GM12878 (cell line): ENCODE measurements around the gene SLC19A1. TPM values are rescaled to one million over a fixed set of nuclear protein-coding genes. Genes with fewer than 3 reads are reported as not detected.

Experiments
- ATAC-seq: fragments of 200-7000 bp; cut with Tn5 transposase; 3 replicates; pipeline ENCODE4 v1.9.1; 2020; ENCODE audit warnings: mild to moderate bottlenecking, moderate library complexity
- BruUV-seq: library from RNA; stranded (reverse); fragments of 400-500 nt; replicated peaks from 2 replicates; lab custom pipeline; 2021; lab: Mats Ljungman, UMichigan
- CTCF ChIA-PET: fragments of 300-600 bp; sonication (Branson Sonifier 250); formaldehyde crosslinking; extraction: SDS; loops from one replicate; lab custom pipeline; 2021; ENCODE audit warnings: inconsistent platforms; lab: Yijun Ruan, JAX
- POLR2A ChIA-PET: fragments of 350-600 bp; formaldehyde crosslinking; extraction: SDS; loops from one replicate; lab custom pipeline; 2021; ENCODE audit warnings: inconsistent platforms; lab: Charles Lee
- RAD21 ChIA-PET: fragments of 300-600 bp; sonication (Branson Sonifier 250); formaldehyde crosslinking; loops from one replicate; lab custom pipeline; 2023; ENCODE audit warnings: antibody characterized with exemption; ENCODE audit not compliant: unreplicated experiment; lab: Charles Lee
- SMC1A ChIA-PET: fragments of 300-600 bp; sonication (Branson Sonifier 250); formaldehyde crosslinking; loops from one replicate; lab custom pipeline; 2023; ENCODE audit not compliant: unreplicated experiment, uncharacterized antibody; lab: Charles Lee
- DNase-seq: peaks from one replicate; pipeline ENCODE4 v3.0.0-alpha.2; 2011; ENCODE audit warnings: low read depth, low spot score
- FAIRE-seq: peaks from 3 replicates; lab custom pipeline; 2011; peaks lifted over from hg19 to GRCh38; lab: Jason Lieb, UNC
- H2AFZ ChIP-seq: 2 replicates; pipeline ENCODE4 v1.6.0; 2011; ENCODE audit warnings: low read depth, low read length, control low read depth; ENCODE audit not compliant: control insufficient read depth
- H3K27ac ChIP-seq: 2 replicates; pipeline ENCODE4 v1.5.1; 2011; ENCODE audit warnings: control low read depth; ENCODE audit not compliant: control insufficient read depth, insufficient read depth
- H3K27me3 ChIP-seq, 2 experiments: replicated peaks in 1 of 2; 2 replicates each; pipeline versions ENCODE4 v1.6.0 to v1.6.1; 2011; ENCODE audit warnings: low read length in 1 of 2; ENCODE audit not compliant: control insufficient read depth in 2 of 2, insufficient read depth in 2 of 2
- H3K36me3 ChIP-seq, 2 experiments: 2 replicates each; pipeline ENCODE4 v1.5.1; 2011; ENCODE audit warnings: low read length in 1 of 2; ENCODE audit not compliant: control insufficient read depth in 2 of 2, insufficient read depth in 2 of 2
- H3K4me1 ChIP-seq: 2 replicates; pipeline ENCODE4 v1.6.1; 2011; ENCODE audit warnings: mild to moderate bottlenecking, low read length, moderate library complexity, mixed read lengths; ENCODE audit not compliant: control insufficient read depth, insufficient read depth
- H3K4me2 ChIP-seq: 2 replicates; pipeline ENCODE4 v1.6.0; 2011; ENCODE audit warnings: control low read depth; ENCODE audit not compliant: control insufficient read depth, insufficient read depth
- H3K4me3 ChIP-seq: fragments of 200-600 bp; sonication (generic); 2 replicates; pipeline ENCODE4 v1.5.1; 2016
- H3K79me2 ChIP-seq: 2 replicates; pipeline ENCODE4 v1.6.0; 2011; ENCODE audit warnings: low read length; ENCODE audit not compliant: control insufficient read depth, insufficient read depth
- H3K9ac ChIP-seq: 2 replicates; pipeline ENCODE4 v1.8.0; 2011; ENCODE audit warnings: low read length, control low read depth, mixed read lengths; ENCODE audit not compliant: control insufficient read depth, insufficient read depth
- H3K9me3 ChIP-seq: replicated peaks from 3 replicates; pipeline ENCODE4 v1.5.1; 2011; ENCODE audit warnings: mild to moderate bottlenecking, low read length; ENCODE audit not compliant: control insufficient read depth, insufficient read depth
- H4K20me1 ChIP-seq: 2 replicates; pipeline ENCODE4 v1.6.0; 2011; ENCODE audit not compliant: control insufficient read depth, insufficient read depth
- CHD2 ChIP-seq: IDR thresholded peaks from 2 replicates; pipeline ENCODE4 v1.6.1; 2011; ENCODE audit warnings: low read depth, low read length, improper control_type of control experiment, borderline replicate concordance
- E2F8 ChIP-seq: fragments of 450-650 bp; IDR thresholded peaks from 2 replicates; pipeline ENCODE4 v1.6.1; 2018; ENCODE audit warnings: mild to moderate bottlenecking, low read depth, moderate library complexity; ENCODE audit not compliant: partially characterized antibody
- EED ChIP-seq: sonication (generic); IDR thresholded peaks from 2 replicates; pipeline ENCODE4 v1.6.1; 2016; ENCODE audit warnings: antibody characterized with exemption, low read depth
- ESRRA ChIP-seq: IDR thresholded peaks from 2 replicates; pipeline ENCODE4 v1.6.1; 2012; ENCODE audit warnings: mild to moderate bottlenecking, low read length, improper control_type of control experiment
- HDGF ChIP-seq: fragments of 450-650 bp; IDR thresholded peaks from 2 replicates; pipeline ENCODE4 v1.6.1; 2016; ENCODE audit warnings: antibody characterized with exemption
- PML ChIP-seq: IDR thresholded peaks from 2 replicates; pipeline ENCODE4 v1.6.1; 2012; ENCODE audit warnings: low read length, inconsistent platforms
- POLR2A ChIP-seq: IDR thresholded peaks from 2 replicates; pipeline ENCODE4 v1.6.1; 2011; ENCODE audit warnings: low read depth, mild to moderate bottlenecking, low read length
- POLR2AphosphoS2 ChIP-seq: IDR thresholded peaks from 2 replicates; pipeline ENCODE4 v1.6.1; 2011; ENCODE audit warnings: low read depth, mild to moderate bottlenecking, low read length, improper control_type of control experiment, moderate library complexity
- TCF7 ChIP-seq: IDR thresholded peaks from 2 replicates; pipeline ENCODE4 v1.6.1; 2014; ENCODE audit warnings: antibody characterized with exemption, borderline replicate concordance
- WGBS: methylation state at CpG from one replicate; pipeline ENCODE4 v1.1.6; 2016; ENCODE audit warnings: low lambda C conversion rate; ENCODE audit not compliant: insufficient replicate concordance, insufficient coverage; ENCODE audit errors: missing lambda C conversion rate; 5-methylcytosine and 5-hydroxymethylcytosine counted together
- in situ Hi-C: fragments of 300-500 bp; cut with MboI; formaldehyde crosslinking; loops from 9 replicates; pipeline ENCODE4 v1.14.3; 2018; ENCODE audit warnings: mixed read lengths
- intact Hi-C: fragments of 100-400 bp; cut with micrococcal nuclease; formaldehyde crosslinking; loops from one replicate; pipeline ENCODE4 v1.14.2; 2022; ENCODE audit not compliant: unreplicated experiment
- polyA plus RNA-seq, 11 experiments: library from polyadenylated mRNA; depleted of rRNA in 4 of 11; unstranded in 6 of 11; stranded (reverse) in 5 of 11; fragments of >200 nt; fragmentation: Nextera tagmentation in 4 of 11; fragmentation: Illumina TruSeq in 1 of 11; extraction: Ambion mirVana in 4 of 11; extraction: Trizol in 1 of 11; gene quantifications; 1 replicate in 1 of 11; 2 replicates in 10 of 11; pipeline versions ENCODE4 v1.2.1 to v1.2.3, GENCODE V29; 2011 to 2016; ENCODE audit warnings: inconsistent platforms in 2 of 11, missing spikeins in 2 of 11, low read depth in 1 of 11
- total RNA-seq, 4 experiments: library from RNA; depleted of rRNA in 3 of 4; stranded (reverse); fragments of >200 nt in 3 of 4; fragmentation: Illumina TruSeq in 1 of 4; extraction: Trizol in 1 of 4; gene quantifications; 2 replicates each; pipeline versions ENCODE4 v1.2.1 to v1.2.3, GENCODE V29; 2013 to 2021

The SLC19A1 gene
- total and polyA plus RNA-seq, 10 of the 15 experiments (the other 5 are each of a cell fraction or from before 2014, with no cell fraction given): 0.42 to 49.7 (median 12.2) TPM

GRCh38 chr21:45489722-45489982, 52.6 kb downstream of the SLC19A1 start:
- in situ Hi-C loops (no loop called here), intact Hi-C loops (no loop called here)
- H3K4me3 ChIP-seq: no peak overlapping the region
- H3K4me2 ChIP-seq: no peak overlapping the region
- FAIRE-seq (no peak), DNase-seq (no peak), ATAC-seq (no peak)
- POLR2A ChIA-PET: no interaction called here
- H3K9ac ChIP-seq: no peak overlapping the region
- H2AFZ ChIP-seq: no peak overlapping the region
- no peak for TF ChIP-seq TCF7
- TF ChIP-seq POLR2AphosphoS2: no peak
- no peak for TF ChIP-seq POLR2A
- no peak for TF ChIP-seq EED
- no peak for TF ChIP-seq HDGF
- no peak for TF ChIP-seq CHD2
- no peak for TF ChIP-seq PML
- TF ChIP-seq ESRRA: no peak
- TF ChIP-seq E2F8: no peak
- no peaks in the 10 kb centered on the region for H3K27me3 ChIP-seq
- no peaks in the 10 kb centered on the region for H3K4me1 ChIP-seq
- 0% methylated on average over 2 of the region's 9 CpGs for WGBS
- no peaks in the 10 kb centered on the region for H4K20me1 ChIP-seq
- no TSS peak for BruUV-seq
- SMC1A ChIA-PET: no interaction called here
- CTCF ChIA-PET: no interaction called here
- no peaks in the 10 kb centered on the region for H3K9me3 ChIP-seq
- H3K36me3 ChIP-seq: no peaks in the 10 kb centered on the region
- RAD21 ChIA-PET: no interaction called here
- H3K79me2 ChIP-seq: no peaks in the 10 kb centered on the region
- no peak overlapping the region for H3K27ac ChIP-seq
